Mesodermal cell (in vitro differentiated cells): ENCODE results near the gene DLX2.
"Not testable (repeated sequence)": the region's sequence is repeated elsewhere in the genome, so short reads cannot be mapped to it uniquely, and the experiment has no call there.

Experiments used
- H3K27ac ChIP-seq: 2 replicates; pipeline ENCODE4 v1.7.0; 2013; ENCODE audit warnings: mild to moderate bottlenecking, low read depth, low read length, moderate library complexity; ENCODE audit not compliant: severe bottlenecking
- H3K36me3 ChIP-seq: 2 replicates; pipeline ENCODE4 v1.7.1; 2013; ENCODE audit warnings: mild to moderate bottlenecking, low read length, moderate library complexity; ENCODE audit not compliant: control insufficient read depth, insufficient read depth
- H3K4me1 ChIP-seq: one replicate; pipeline ENCODE4 v1.7.1; 2013; ENCODE audit warnings: mild to moderate bottlenecking, low read length; ENCODE audit not compliant: insufficient read depth, control insufficient read depth, poor library complexity, severe bottlenecking
- H3K4me3 ChIP-seq: 2 replicates; pipeline ENCODE4 v1.7.0; 2013; ENCODE audit warnings: low read length, control low read depth, mild to moderate bottlenecking; ENCODE audit not compliant: insufficient read depth, poor library complexity, severe bottlenecking; ENCODE audit errors: extremely low read depth
- H3K9me3 ChIP-seq: 2 replicates; pipeline ENCODE4 v1.7.1; 2013; ENCODE audit warnings: mild to moderate bottlenecking, low read length, moderate library complexity; ENCODE audit not compliant: control insufficient read depth
- WGBS, 2 experiments: methylation state at CpG; one replicate each; pipeline ENCODE4 v1.1.5; 2013; ENCODE audit warnings: missing lambda C conversion rate in 2 of 2; ENCODE audit not compliant: insufficient coverage in 2 of 2; 5-methylcytosine and 5-hydroxymethylcytosine counted together

DLX2 gene

GRCh38 chr2:172080641-172081220 lies 22.0 kb downstream of the DLX2 start:
- no peaks in the 10 kb centered on the region for H3K9me3 ChIP-seq
- 3 to 5% methylated on average over 15 to 18 of the region's 25 CpGs for WGBS, 2 experiments
- H3K4me3 ChIP-seq = no peak overlapping the region
- H3K4me1 ChIP-seq = no peaks in the 10 kb centered on the region
- no peak overlapping the region for H3K27ac ChIP-seq
- no peaks in the 10 kb centered on the region for H3K36me3 ChIP-seq

DNA sequence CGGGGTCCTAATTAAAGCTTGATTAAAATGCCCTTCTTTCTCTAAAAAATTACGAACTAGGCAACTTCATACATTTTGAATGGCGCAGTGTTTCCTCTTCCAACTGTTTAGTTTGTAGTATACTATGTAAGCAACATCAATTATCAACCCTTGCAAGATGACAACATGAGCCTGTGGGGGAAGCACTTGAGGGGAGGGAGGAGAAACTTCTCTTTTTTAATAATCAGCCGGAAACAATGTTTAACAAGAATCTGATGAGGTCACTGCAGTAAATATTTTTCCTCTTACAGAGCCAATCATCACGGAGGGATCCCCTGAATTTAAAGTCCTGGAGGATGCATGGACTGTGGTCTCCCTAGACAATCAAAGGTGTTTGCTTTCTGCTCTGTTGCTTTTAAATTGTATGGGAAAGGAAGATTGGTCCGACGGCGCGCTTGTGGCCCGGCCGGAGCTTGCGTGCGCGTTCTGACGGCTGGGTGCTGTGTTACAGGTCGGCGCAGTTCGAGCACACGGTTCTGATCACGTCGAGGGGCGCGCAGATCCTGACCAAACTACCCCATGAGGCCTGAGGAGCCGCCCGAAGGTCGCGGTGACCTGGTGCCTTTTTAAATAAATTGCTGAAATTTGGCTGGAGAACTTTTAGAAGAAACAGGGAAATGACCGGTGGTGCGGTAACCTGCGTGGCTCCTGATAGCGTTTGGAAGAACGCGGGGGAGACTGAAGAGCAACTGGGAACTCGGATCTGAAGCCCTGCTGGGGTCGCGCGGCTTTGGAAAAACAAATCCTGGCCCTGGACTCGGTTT lies 22.7 kb downstream of the DLX2 start:
- Histone ChIP-seq H3K27ac (no peak overlapping the region), H3K9me3 (no peaks in the 10 kb centered on the region), H3K4me1 (no peaks in the 10 kb centered on the region), H3K4me3 (no peak overlapping the region), H3K36me3 (no peaks in the 10 kb centered on the region)
- WGBS, 2 experiments = 6 to 7% methylated on average over 25 to 32 of the region's 38 CpGs

GRCh38 chr2:172079416-172079815 lies 23.3 kb downstream of the DLX2 start:
- H3K9me3 ChIP-seq = no peaks in the 10 kb centered on the region
- H3K27ac ChIP-seq = no peak overlapping the region
- no peaks in the 10 kb centered on the region for H3K4me1 ChIP-seq
- WGBS, 2 experiments = 55 to 73% methylated on average over 2 of the region's 5 CpGs
- H3K36me3 ChIP-seq = no peaks in the 10 kb centered on the region
- no peak overlapping the region for H3K4me3 ChIP-seq

DNA sequence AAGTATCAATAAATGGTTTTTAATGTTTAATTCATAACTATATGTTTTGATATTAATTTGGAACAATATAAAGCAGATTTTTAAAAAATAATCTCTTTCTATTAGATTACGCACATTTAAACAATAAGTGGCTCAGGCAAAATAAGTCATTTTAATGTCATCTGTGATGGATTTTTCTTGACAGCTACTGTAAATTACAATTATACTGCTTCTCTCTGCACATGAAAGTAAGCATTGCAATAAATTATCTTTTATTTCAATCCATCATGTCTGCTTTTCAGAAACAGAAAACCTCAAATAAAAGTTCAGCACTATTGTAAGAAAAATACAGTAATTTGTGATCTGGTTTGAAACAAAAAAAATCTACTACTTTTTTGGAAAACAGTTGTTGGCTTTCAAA lies 28.4 kb downstream of the DLX2 start:
- no peak overlapping the region for H3K27ac ChIP-seq
- no peaks in the 10 kb centered on the region for H3K36me3 ChIP-seq
- no peak overlapping the region for H3K4me3 ChIP-seq
- no peaks in the 10 kb centered on the region for H3K9me3 ChIP-seq
- WGBS, 2 experiments = no CpG with 5 or more reads among the region's 1 CpG
- H3K4me1 ChIP-seq = peaks cover 6% of the 10 kb centered on the region

DNA sequence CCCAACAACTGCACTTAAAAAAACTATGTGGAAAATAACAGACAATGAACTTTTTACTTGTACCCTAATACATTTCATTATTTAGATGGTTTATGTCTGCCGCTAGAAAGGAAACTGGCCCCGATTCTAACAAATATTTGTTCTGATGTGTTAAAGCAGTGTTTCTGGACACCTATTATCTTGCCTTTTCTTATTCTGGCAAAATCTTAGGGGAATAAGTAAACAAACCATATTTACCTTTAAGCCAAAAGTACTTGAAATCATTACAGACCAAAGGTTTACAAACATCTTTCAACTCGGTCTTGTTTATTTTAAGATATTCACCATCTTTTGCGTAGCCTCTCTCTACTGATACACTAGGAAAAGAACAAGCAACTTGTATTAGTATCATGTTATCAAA lies 29.2 kb downstream of the DLX2 start:
- H3K4me3 ChIP-seq = no peak overlapping the region
- H3K9me3 ChIP-seq = no peaks in the 10 kb centered on the region
- WGBS, 2 experiments = 100% methylated on average over 2 of the region's 4 CpGs; no CpG with 5 or more reads in 1 of the 2 experiments
- no peaks in the 10 kb centered on the region for H3K36me3 ChIP-seq
- peaks cover 6% of the 10 kb centered on the region for H3K4me1 ChIP-seq
- no peak overlapping the region for H3K27ac ChIP-seq

- Histone ChIP-seq H3K36me3 (no peaks in the 10 kb centered on the region), H3K4me3 (no peak overlapping the region), H3K9me3 (no peaks in the 10 kb centered on the region), H3K27ac (peak overlapping the region; percentile 36), H3K4me1 (peaks cover 6% of the 10 kb centered on the region)
- WGBS, 2 experiments = 89 to 100% methylated on average over 1 of the region's 2 CpGs
Observed at GRCh38 chr2:172072706-172073105, 30.0 kb downstream of the DLX2 start.

DNA sequence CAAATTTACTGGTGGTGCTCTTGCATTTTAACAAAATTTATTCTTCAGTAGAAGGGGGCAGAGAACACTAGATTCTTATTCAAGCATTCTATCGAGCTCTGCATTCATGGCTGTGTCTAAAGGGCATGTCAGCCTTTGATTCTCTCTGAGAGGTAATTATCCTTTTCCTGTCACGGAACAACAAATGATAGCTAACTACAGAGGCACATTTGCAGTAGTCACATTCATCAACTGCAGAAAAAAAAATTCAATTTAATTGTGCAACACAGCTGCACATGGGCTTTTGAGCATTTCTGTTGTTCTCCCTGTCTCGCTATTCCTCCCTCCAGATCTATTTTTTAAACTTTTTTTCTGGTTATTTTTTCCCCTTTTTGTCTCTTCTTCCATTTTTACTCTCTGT lies 30.4 kb downstream of the DLX2 start:
- Histone ChIP-seq H3K27ac (peak overlapping the region; percentile 54), H3K36me3 (no peaks in the 10 kb centered on the region), H3K4me1 (peaks cover 6% of the 10 kb centered on the region), H3K4me3 (no peak overlapping the region), H3K9me3 (no peaks in the 10 kb centered on the region)
- WGBS, 2 experiments = 61 to 67% methylated on average over 2 of the region's 3 CpGs

- Histone ChIP-seq H3K4me3 (no peak overlapping the region), H3K36me3 (no peaks in the 10 kb centered on the region), H3K4me1 (peaks cover 6% of the 10 kb centered on the region), H3K9me3 (no peaks in the 10 kb centered on the region), H3K27ac (no peak overlapping the region)
- 78 to 80% methylated on average over 1 of the region's 1 CpG for WGBS, 2 experiments
Observed at GRCh38 chr2:172070936-172071335, 31.8 kb downstream of the DLX2 start.

DNA sequence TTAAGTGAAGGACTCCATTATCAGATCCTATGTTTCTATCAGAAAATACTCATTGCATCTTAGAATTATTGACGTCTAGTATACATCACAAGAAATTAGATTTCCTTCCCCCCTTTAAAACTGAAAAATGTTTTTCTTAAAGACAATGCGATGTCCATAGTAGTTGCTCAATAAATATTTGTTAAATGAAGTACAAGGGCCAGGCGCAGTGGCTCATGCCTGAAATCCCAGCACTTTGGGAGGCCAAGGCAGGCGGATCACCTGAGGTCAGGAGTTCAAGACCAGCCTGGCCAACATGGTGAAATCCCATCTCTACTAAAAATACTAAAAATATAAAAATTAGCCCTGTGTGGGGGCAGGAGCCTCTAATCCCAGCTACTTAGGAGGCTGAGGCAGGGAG lies 34.8 kb downstream of the DLX2 start:
- 60% methylated on average over 1 of the region's 4 CpGs; no CpG with 5 or more reads in 1 of the 2 experiments for WGBS, 2 experiments
- H3K4me3 ChIP-seq, H3K4me1 ChIP-seq, H3K9me3 ChIP-seq, H3K27ac ChIP-seq, H3K36me3 ChIP-seq: not testable (repeated sequence)

- H3K27ac ChIP-seq = peak overlapping the region; percentile 31
- WGBS, 2 experiments = 83 to 90% methylated on average over 1 to 3 of the region's 4 CpGs
Observed at GRCh38 chr2:172066394-172066886, 36.3 kb downstream of the DLX2 start.

GRCh38 chr2:172065111-172065510 lies 37.6 kb downstream of the DLX2 start:
- Histone ChIP-seq H3K9me3 (no peaks in the 10 kb centered on the region), H3K27ac (no peak overlapping the region), H3K4me3 (no peak overlapping the region), H3K4me1 (no peaks in the 10 kb centered on the region), H3K36me3 (no peaks in the 10 kb centered on the region)
- 86 to 88% methylated on average over 2 to 4 of the region's 4 CpGs for WGBS, 2 experiments

More at GRCh38 chr2:172066394-172066886, 36.3 kb downstream of the DLX2 start:
- Histone ChIP-seq H3K36me3 (no peaks in the 10 kb centered on the region), H3K9me3 (no peaks in the 10 kb centered on the region), H3K4me1 (no peaks in the 10 kb centered on the region), H3K4me3 (no peak overlapping the region)
